Keratinocyte (primary cell): ENCODE results near the gene ZNF488. TPM values are rescaled to one million over a fixed set of nuclear protein-coding genes. Genes with fewer than 3 reads are reported as not detected.

Experiments
- DNase-seq: peaks from one replicate; pipeline ENCODE4 v3.0.0-alpha.2; 2011; ENCODE audit warnings: low read depth, missing footprints, low spot score
- FAIRE-seq: peaks from 2 replicates; lab custom pipeline; 2011; peaks lifted over from hg19 to GRCh38; lab: Jason Lieb, UNC
- H2AFZ ChIP-seq: 2 replicates; pipeline ENCODE4 v1.6.0; 2012; ENCODE audit warnings: low read length, control low read depth, inconsistent platforms; ENCODE audit not compliant: control insufficient read depth
- H3K27ac ChIP-seq: 2 replicates; pipeline ENCODE4 v1.5.1; 2011; ENCODE audit warnings: low read length; ENCODE audit not compliant: control insufficient read depth, insufficient read depth
- H3K27me3 ChIP-seq: 3 replicates; pipeline ENCODE4 v1.6.0; 2011; ENCODE audit warnings: low read length; ENCODE audit not compliant: control insufficient read depth, insufficient read depth; ENCODE audit errors: extremely low read depth
- H3K36me3 ChIP-seq, 2 experiments: 2 replicates in 1 of 2; 3 replicates in 1 of 2; pipeline ENCODE4 v1.5.1; 2011; ENCODE audit warnings: low read length in 2 of 2, mild to moderate bottlenecking in 1 of 2; ENCODE audit not compliant: control insufficient read depth in 2 of 2, insufficient read depth in 2 of 2; ENCODE audit errors: extremely low read depth in 1 of 2
- H3K4me1 ChIP-seq: 3 replicates; pipeline ENCODE4 v1.5.1; 2011; ENCODE audit warnings: low read length; ENCODE audit not compliant: control insufficient read depth, insufficient read depth; ENCODE audit errors: extremely low read depth
- H3K4me2 ChIP-seq: 3 replicates; pipeline ENCODE4 v1.6.0; 2011; ENCODE audit warnings: low read depth, low read length; ENCODE audit not compliant: control insufficient read depth, insufficient read depth; ENCODE audit errors: extremely low read depth
- H3K4me3 ChIP-seq, 3 experiments: fragments of 200-600 bp in 1 of 3; sonication (generic) in 1 of 3; 2 replicates in 2 of 3; 3 replicates in 1 of 3; pipeline ENCODE4 v1.5.1; 2011 to 2016; ENCODE audit warnings: low read length in 3 of 3, mild to moderate bottlenecking in 3 of 3, control low read depth in 2 of 3, inconsistent platforms in 1 of 3, low read depth in 1 of 3, mixed read lengths in 1 of 3, mixed run types in 1 of 3, moderate library complexity in 1 of 3; ENCODE audit not compliant: control insufficient read depth in 2 of 3, insufficient read depth in 2 of 3; ENCODE audit errors: extremely low read depth in 1 of 3
- H3K79me2 ChIP-seq: 2 replicates; pipeline ENCODE4 v1.6.0; 2012; ENCODE audit warnings: low read length; ENCODE audit not compliant: control insufficient read depth, insufficient read depth
- H3K9ac ChIP-seq: 3 replicates; pipeline ENCODE4 v1.6.0; 2011; ENCODE audit warnings: low read length; ENCODE audit not compliant: control insufficient read depth, insufficient read depth; ENCODE audit errors: extremely low read depth
- H3K9me1 ChIP-seq: 3 replicates; pipeline ENCODE4 v1.6.0; 2011; ENCODE audit warnings: low read length; ENCODE audit not compliant: control insufficient read depth, insufficient read depth; ENCODE audit errors: extremely low read depth
- H3K9me3 ChIP-seq: 2 replicates; pipeline ENCODE4 v1.5.1; 2012; ENCODE audit warnings: low read depth, low read length; ENCODE audit not compliant: control insufficient read depth
- H4K20me1 ChIP-seq: 3 replicates; pipeline ENCODE4 v1.6.0; 2011; ENCODE audit warnings: low read length; ENCODE audit not compliant: control insufficient read depth, insufficient read depth; ENCODE audit errors: extremely low read depth
- CTCF ChIP-seq, 3 experiments: IDR thresholded peaks in 1 of 3; conservative IDR thresholded peaks in 1 of 3; optimal IDR thresholded peaks in 1 of 3; 2 replicates in 2 of 3; 3 replicates in 1 of 3; pipeline versions ENCODE3 to v1.5.1; 2011; ENCODE audit warnings: low read length in 3 of 3, mild to moderate bottlenecking in 3 of 3, moderate library complexity in 2 of 3, control low read depth in 1 of 3, inconsistent platforms in 1 of 3; ENCODE audit not compliant: insufficient read depth in 2 of 3; ENCODE audit errors: extremely low read depth in 1 of 3
- EZH2 ChIP-seq: IDR thresholded peaks from one replicate; pipeline ENCODE4 v1.6.1; 2012; ENCODE audit warnings: inconsistent platforms, mild to moderate bottlenecking, low read length, moderate library complexity
- dilution Hi-C: fragments of 300-500 bp; cut with MboI; formaldehyde crosslinking; loops from one replicate; pipeline ENCODE4 v1.7.0; 2020; ENCODE audit warnings: low sequenced_read_pairs; ENCODE audit not compliant: extremely low pct_ligation_motif_present
- polyA plus RNA-seq, 5 experiments: library from polyadenylated mRNA; depleted of rRNA in 3 of 5; stranded (reverse) in 3 of 5; stranded (forward) in 1 of 5; unstranded in 1 of 5; fragments of >200 nt; gene quantifications; 1 replicate in 1 of 5; 2 replicates in 3 of 5; 3 replicates in 1 of 5; pipeline versions ENCODE4 v1.2.1 to v1.2.3, GENCODE V29; 2011 to 2012; ENCODE audit warnings: missing spikeins in 2 of 5, low read depth in 1 of 5, low replicate concordance in 1 of 5

Gene ZNF488
- polyA plus RNA-seq, 1 donor (not counting 4 experiments of a cell fraction or from before 2014, with no cell fraction given) = 1.2 TPM

GRCh38 chr10:47414227-47414592 lies 30.1 kb upstream of the ZNF488 start:
- Histone ChIP-seq H4K20me1 (no peaks in the 10 kb centered on the region), H3K27me3 (no peaks in the 10 kb centered on the region), H3K4me3 (no peak overlapping the region), H3K9me3 (no peaks in the 10 kb centered on the region), H3K27ac (no peak overlapping the region), H3K9ac (no peak overlapping the region), H3K36me3 (no peaks in the 10 kb centered on the region), H3K4me2 (no peak overlapping the region), H3K9me1 (no peaks in the 10 kb centered on the region), H3K4me1 (no peaks in the 10 kb centered on the region), H3K79me2 (no peaks in the 10 kb centered on the region), H2AFZ (no peak overlapping the region)
- dilution Hi-C loops = no loop called here
- TF ChIP-seq EZH2 (no peak), CTCF (optimal IDR thresholded peaks at IDR 0.05 in 1 of 3, IDR thresholded peaks at IDR 0.05 in 1 of 3, conservative IDR thresholded peaks at IDR 0.05 in 1 of 3; ENCODE audit: extremely low read depth in 1 of 3, insufficient read depth in 2 of 3, low read length in 3 of 3) (no peak)
- DNase-seq = no peak
- no peak for FAIRE-seq

- H3K4me3 ChIP-seq = no peak overlapping the region
- no peak overlapping the region for H2AFZ ChIP-seq
- no peaks in the 10 kb centered on the region for H3K27me3 ChIP-seq
- dilution Hi-C loops = no loop called here
- no peaks in the 10 kb centered on the region for H3K9me1 ChIP-seq
- no peaks in the 10 kb centered on the region for H3K9me3 ChIP-seq
- no peaks in the 10 kb centered on the region for H4K20me1 ChIP-seq
- no peak overlapping the region for H3K27ac ChIP-seq
- no peaks in the 10 kb centered on the region for H3K79me2 ChIP-seq
- H3K36me3 ChIP-seq = no peaks in the 10 kb centered on the region
- no peak overlapping the region for H3K4me2 ChIP-seq
- no peaks in the 10 kb centered on the region for H3K4me1 ChIP-seq
- TF ChIP-seq EZH2 (no peak), CTCF (optimal IDR thresholded peaks at IDR 0.05 in 1 of 3, IDR thresholded peaks at IDR 0.05 in 1 of 3, conservative IDR thresholded peaks at IDR 0.05 in 1 of 3; ENCODE audit: extremely low read depth in 1 of 3, insufficient read depth in 2 of 3, low read length in 3 of 3) (no peak)
- FAIRE-seq (no peak), DNase-seq (no peak)
- no peak overlapping the region for H3K9ac ChIP-seq
Measured at GRCh38 chr10:47413531-47414226, 29.6 kb upstream of the ZNF488 start.
